NCI-H82 treated with DMSO at 0.1 percent for 48 hours (cell line): ENCODE data around the gene MAML2.

Experiments
- DNase-seq: peaks from one replicate; lab custom pipeline; 2025; ENCODE audit not compliant: unreplicated experiment; lab: John Stamatoyannopoulos, UW

MAML2 gene

GRCh38 chr11:96019810-96020747 is 322.9 kb downstream of the MAML2 start:
- no peak for DNase-seq

- no peak for DNase-seq
These were observed 323.7 kb downstream of the MAML2 start for GRCh38 chr11:96019281-96019680.

GRCh38 chr11:96017856-96018255 is 325.1 kb downstream of the MAML2 start:
- DNase-seq, result no peak

GRCh38 chr11:96016978-96017502 is 326.0 kb downstream of the MAML2 start:
- DNase-seq, result no peak

- DNase-seq, result peak; percentile 90
These were observed 327.0 kb downstream of the MAML2 start for GRCh38 chr11:96015906-96016565.

GRCh38 chr11:96014217-96014616 is 328.8 kb downstream of the MAML2 start:
- DNase-seq, result no peak

- DNase-seq, result no peak
These were observed 329.4 kb downstream of the MAML2 start for GRCh38 chr11:96013461-96014213.

GRCh38 chr11:96012086-96012824 is 330.7 kb downstream of the MAML2 start:
- DNase-seq, result peak; percentile 84

GRCh38 chr11:96010683-96011082 is 332.3 kb downstream of the MAML2 start:
- no peak for DNase-seq

- no peak for DNase-seq
These were observed 334.8 kb downstream of the MAML2 start for GRCh38 chr11:96008161-96008720.

- no peak for DNase-seq
These were observed 337.0 kb downstream of the MAML2 start for GRCh38 chr11:96006037-96006436.

GRCh38 chr11:96004862-96005261 is 338.1 kb downstream of the MAML2 start:
- no peak for DNase-seq

- no peak for DNase-seq
These were observed 340.2 kb downstream of the MAML2 start for GRCh38 chr11:96002754-96003290.

GRCh38 chr11:96002339-96002738 is 340.7 kb downstream of the MAML2 start:
- no peak for DNase-seq

GRCh38 chr11:96001037-96001436 is 342.0 kb downstream of the MAML2 start:
- no peak for DNase-seq

- DNase-seq, result no peak
These were observed 343.1 kb downstream of the MAML2 start for GRCh38 chr11:95999711-96000406.

GRCh38 chr11:95996621-95997235 is 346.3 kb downstream of the MAML2 start:
- DNase-seq, result no peak

- DNase-seq, result no peak
These were observed 348.7 kb downstream of the MAML2 start for GRCh38 chr11:95994329-95994728.
